OCI-LY7 (cell line): ENCODE measurements around the gene GP5.

Source experiments
- CTCF ChIP-seq: fragments of 200-600 bp; sonication (generic); conservative IDR thresholded peaks from 2 replicates; pipeline ENCODE4 v1.5.1; 2014; ENCODE audit warnings: mild to moderate bottlenecking, antibody characterized with exemption, low read length, moderate library complexity, mixed read lengths
- EZH2phosphoT487 ChIP-seq: fragments of 200-600 bp; sonication (generic); IDR thresholded peaks from 2 replicates; pipeline ENCODE4 v1.6.1; 2018; ENCODE audit warnings: low read depth, borderline replicate concordance, mild to moderate bottlenecking, mixed run types, antibody characterized with exemption, low read length, moderate library complexity, mixed read lengths

GRCh38 chr3:194364314-194364651, 34.8 kb downstream of the GP5 start:
- TF ChIP-seq CTCF: no peak
- TF ChIP-seq EZH2phosphoT487: no peak
